Mammary epithelial cell (primary cell): ENCODE measurements around the gene PIF1.

Experiments used
- EZH2 ChIP-seq: IDR thresholded peaks from 2 replicates; pipeline ENCODE4 v1.6.1; 2012; ENCODE audit warnings: low read length, inconsistent platforms, borderline replicate concordance
- TF ChIP-seq, protein P1 (sequence below), 2 donors: IDR thresholded peaks in 1 of 2; conservative IDR thresholded peaks in 1 of 2; 2 replicates each; pipeline ENCODE4 v1.5.1; 2011 to 2012; ENCODE audit warnings: inconsistent platforms in 2 of 2, low read length in 2 of 2, mild to moderate bottlenecking in 2 of 2, control low read depth in 1 of 2, low read depth in 1 of 2; ENCODE audit not compliant: insufficient read depth in 1 of 2; ENCODE audit errors: extremely low read depth in 1 of 2

DNA sequence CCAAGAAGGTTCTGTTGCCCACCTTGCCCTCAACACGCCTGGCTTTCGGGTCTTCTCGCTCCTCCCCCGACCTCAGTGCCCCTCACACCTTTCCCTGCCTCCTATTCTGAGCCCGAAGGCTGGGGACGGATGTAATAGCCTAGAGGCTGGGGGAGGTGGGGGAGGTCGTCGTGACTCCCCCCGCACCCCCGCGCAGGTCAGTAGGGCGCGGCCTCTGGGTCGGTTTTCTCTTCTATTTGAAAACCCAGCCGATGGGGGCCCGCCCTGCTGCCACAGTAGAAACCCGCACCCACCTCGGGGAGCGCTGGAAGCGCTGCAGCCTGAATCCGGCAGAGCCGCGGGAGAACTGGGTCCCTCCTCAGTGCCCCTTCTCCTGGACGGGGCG, 49.1 kb downstream of the PIF1 start:
- TF ChIP-seq, protein P1, sequence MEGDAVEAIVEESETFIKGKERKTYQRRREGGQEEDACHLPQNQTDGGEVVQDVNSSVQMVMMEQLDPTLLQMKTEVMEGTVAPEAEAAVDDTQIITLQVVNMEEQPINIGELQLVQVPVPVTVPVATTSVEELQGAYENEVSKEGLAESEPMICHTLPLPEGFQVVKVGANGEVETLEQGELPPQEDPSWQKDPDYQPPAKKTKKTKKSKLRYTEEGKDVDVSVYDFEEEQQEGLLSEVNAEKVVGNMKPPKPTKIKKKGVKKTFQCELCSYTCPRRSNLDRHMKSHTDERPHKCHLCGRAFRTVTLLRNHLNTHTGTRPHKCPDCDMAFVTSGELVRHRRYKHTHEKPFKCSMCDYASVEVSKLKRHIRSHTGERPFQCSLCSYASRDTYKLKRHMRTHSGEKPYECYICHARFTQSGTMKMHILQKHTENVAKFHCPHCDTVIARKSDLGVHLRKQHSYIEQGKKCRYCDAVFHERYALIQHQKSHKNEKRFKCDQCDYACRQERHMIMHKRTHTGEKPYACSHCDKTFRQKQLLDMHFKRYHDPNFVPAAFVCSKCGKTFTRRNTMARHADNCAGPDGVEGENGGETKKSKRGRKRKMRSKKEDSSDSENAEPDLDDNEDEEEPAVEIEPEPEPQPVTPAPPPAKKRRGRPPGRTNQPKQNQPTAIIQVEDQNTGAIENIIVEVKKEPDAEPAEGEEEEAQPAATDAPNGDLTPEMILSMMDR (conservative IDR thresholded peaks at IDR 0.05 in 1 of 2, IDR thresholded peaks at IDR 0.05 in 1 of 2; ENCODE audit: extremely low read depth in 1 of 2, insufficient read depth in 1 of 2, low read depth in 1 of 2, low read length in 2 of 2): no peak
- TF ChIP-seq EZH2: no peak
